ENCODE measurements around the gene KCNQ4.

GRCh38 chr1:40794048-40794447, 10.5 kb downstream of the KCNQ4 start:
- TF ChIP-seq CTCF (IDR thresholded peaks at IDR 0.05; ENCODE audit: low read depth, low read length): no peak
- no peak for TF ChIP-seq EZH2phosphoT487 (IDR thresholded peaks at IDR 0.05; ENCODE audit: low read depth)
